ENCODE measurements around the gene OR10X1.

OR10X1 gene

GRCh38 chr1:158579733-158580132 lies at the start of gene OR10X1:
Gene OR10X1, minus strand, starts transcription at chr1:158579899. Its CDS starts 0 bp downstream, at chr1:158579899.
- H3K27ac ChIP-seq (ENCODE audit: low read depth, low read length), result no peak within 1 kb of the TSS
- H3K27me3 ChIP-seq (ENCODE audit: control insufficient read depth, insufficient read depth, low read length), result no peaks in the 10 kb centered on the region

GRCh38 chr1:158613764-158614163 lies 34.1 kb upstream of the OR10X1 start:
- no peak overlapping the region for H3K27ac ChIP-seq (ENCODE audit: low read depth, low read length)
- H3K9ac ChIP-seq (ENCODE audit: low read length), result no peak overlapping the region
- no peaks in the 10 kb centered on the region for H3K4me1 ChIP-seq (ENCODE audit: control insufficient read depth, insufficient read depth, low read length)
- no peaks in the 10 kb centered on the region for H3K36me3 ChIP-seq (ENCODE audit: control insufficient read depth, insufficient read depth, low read length)
- H3K27me3 ChIP-seq (ENCODE audit: control insufficient read depth, insufficient read depth, low read length), result no peaks in the 10 kb centered on the region
- no peak overlapping the region for H3K4me3 ChIP-seq (ENCODE audit: low read length)

More at GRCh38 chr1:158579733-158580132, at the start of gene OR10X1:
- Histone ChIP-seq H3K36me3 (ENCODE audit: control insufficient read depth, insufficient read depth, low read length) (no peaks in the 10 kb centered on the region), H3K9ac (ENCODE audit: low read length) (no peak within 1 kb of the TSS), H3K4me3 (ENCODE audit: low read length) (no peak within 1 kb of the TSS), H3K4me1 (ENCODE audit: control insufficient read depth, insufficient read depth, low read length) (no peaks in the 10 kb centered on the region)

GRCh38 chr1:158611916-158612315 lies 32.2 kb upstream of the OR10X1 start:
- no peak overlapping the region for H3K27ac ChIP-seq (ENCODE audit: low read depth, low read length)
- H3K4me3 ChIP-seq (ENCODE audit: low read length), result no peak overlapping the region
- no peaks in the 10 kb centered on the region for H3K36me3 ChIP-seq (ENCODE audit: control insufficient read depth, insufficient read depth, low read length)
- no peaks in the 10 kb centered on the region for H3K4me1 ChIP-seq (ENCODE audit: control insufficient read depth, insufficient read depth, low read length)
- no peak overlapping the region for H3K9ac ChIP-seq (ENCODE audit: low read length)
- no peaks in the 10 kb centered on the region for H3K27me3 ChIP-seq (ENCODE audit: control insufficient read depth, insufficient read depth, low read length)

GRCh38 chr1:158607296-158607695 lies 27.6 kb upstream of the OR10X1 start:
- Histone ChIP-seq H3K4me3 (ENCODE audit: low read length) (no peak overlapping the region), H3K27ac (ENCODE audit: low read depth, low read length) (no peak overlapping the region), H3K36me3 (ENCODE audit: control insufficient read depth, insufficient read depth, low read length) (no peaks in the 10 kb centered on the region), H3K4me1 (ENCODE audit: control insufficient read depth, insufficient read depth, low read length) (no peaks in the 10 kb centered on the region), H3K9ac (ENCODE audit: low read length) (no peak overlapping the region), H3K27me3 (ENCODE audit: control insufficient read depth, insufficient read depth, low read length) (no peaks in the 10 kb centered on the region)

GRCh38 chr1:158604968-158605367 lies 25.3 kb upstream of the OR10X1 start, which contains the start of gene OR10Z1:
Gene OR10Z1, plus strand, starts transcription at chr1:158605268. Its CDS starts 1,171 bp downstream, at chr1:158606439.
- no peaks in the 10 kb centered on the region for H3K4me1 ChIP-seq (ENCODE audit: control insufficient read depth, insufficient read depth, low read length)

GRCh38 chr1:158600735-158601134 lies 21.0 kb upstream of the OR10X1 start:
- no peak overlapping the region for H3K4me3 ChIP-seq (ENCODE audit: low read length)
- H3K9ac ChIP-seq (ENCODE audit: low read length), result no peak overlapping the region
- H3K27me3 ChIP-seq (ENCODE audit: control insufficient read depth, insufficient read depth, low read length), result no peaks in the 10 kb centered on the region
- no peak overlapping the region for H3K27ac ChIP-seq (ENCODE audit: low read depth, low read length)
- no peaks in the 10 kb centered on the region for H3K4me1 ChIP-seq (ENCODE audit: control insufficient read depth, insufficient read depth, low read length)
- H3K36me3 ChIP-seq (ENCODE audit: control insufficient read depth, insufficient read depth, low read length), result no peaks in the 10 kb centered on the region

More at GRCh38 chr1:158604968-158605367, 25.3 kb upstream of the OR10X1 start, which contains the start of gene OR10Z1:
- Histone ChIP-seq H3K4me3 (ENCODE audit: low read length) (no peak within 1 kb of the TSS), H3K36me3 (ENCODE audit: control insufficient read depth, insufficient read depth, low read length) (no peaks in the 10 kb centered on the region), H3K27ac (ENCODE audit: low read depth, low read length) (no peak within 1 kb of the TSS), H3K27me3 (ENCODE audit: control insufficient read depth, insufficient read depth, low read length) (no peaks in the 10 kb centered on the region), H3K9ac (ENCODE audit: low read length) (no peak within 1 kb of the TSS)

GRCh38 chr1:158586942-158587341 lies 7.2 kb upstream of the OR10X1 start:
- H3K27ac ChIP-seq (ENCODE audit: low read depth, low read length), result no peak overlapping the region
- no peak overlapping the region for H3K9ac ChIP-seq (ENCODE audit: low read length)
- H3K4me3 ChIP-seq (ENCODE audit: low read length), result no peak overlapping the region

GRCh38 chr1:158583962-158584361 lies 4.3 kb upstream of the OR10X1 start:
- Histone ChIP-seq H3K4me1 (ENCODE audit: control insufficient read depth, insufficient read depth, low read length) (no peaks in the 10 kb centered on the region), H3K36me3 (ENCODE audit: control insufficient read depth, insufficient read depth, low read length) (no peaks in the 10 kb centered on the region), H3K9ac (ENCODE audit: low read length) (no peak overlapping the region), H3K27ac (ENCODE audit: low read depth, low read length) (no peak overlapping the region), H3K27me3 (ENCODE audit: control insufficient read depth, insufficient read depth, low read length) (no peaks in the 10 kb centered on the region), H3K4me3 (ENCODE audit: low read length) (no peak overlapping the region)

More at GRCh38 chr1:158586942-158587341, 7.2 kb upstream of the OR10X1 start:
- Histone ChIP-seq H3K36me3 (ENCODE audit: control insufficient read depth, insufficient read depth, low read length) (no peaks in the 10 kb centered on the region), H3K4me1 (ENCODE audit: control insufficient read depth, insufficient read depth, low read length) (no peaks in the 10 kb centered on the region), H3K27me3 (ENCODE audit: control insufficient read depth, insufficient read depth, low read length) (no peaks in the 10 kb centered on the region)

- H3K36me3 ChIP-seq (ENCODE audit: control insufficient read depth, insufficient read depth, low read length), result no peaks in the 10 kb centered on the region
- H3K27me3 ChIP-seq (ENCODE audit: control insufficient read depth, insufficient read depth, low read length), result no peaks in the 10 kb centered on the region
- no peak overlapping the region for H3K9ac ChIP-seq (ENCODE audit: low read length)
- H3K27ac ChIP-seq (ENCODE audit: low read depth, low read length), result no peak overlapping the region
- no peak overlapping the region for H3K4me3 ChIP-seq (ENCODE audit: low read length)
- no peaks in the 10 kb centered on the region for H3K4me1 ChIP-seq (ENCODE audit: control insufficient read depth, insufficient read depth, low read length)
Observed at GRCh38 chr1:158577561-158577960, 2.1 kb downstream of the OR10X1 start.

GRCh38 chr1:158572226-158572625 lies 7.5 kb downstream of the OR10X1 start:
- Histone ChIP-seq H3K27me3 (ENCODE audit: control insufficient read depth, insufficient read depth, low read length) (no peaks in the 10 kb centered on the region), H3K27ac (ENCODE audit: low read depth, low read length) (no peak overlapping the region)

GRCh38 chr1:158570480-158570879 lies 9.2 kb downstream of the OR10X1 start, which contains the start of gene OR6P1:
Gene OR6P1, minus strand, starts transcription at chr1:158570580. Its CDS starts 6,976 bp downstream, at chr1:158563604.
- Histone ChIP-seq H3K9ac (ENCODE audit: low read length) (no peak within 1 kb of the TSS), H3K27ac (ENCODE audit: low read depth, low read length) (no peak within 1 kb of the TSS), H3K4me3 (ENCODE audit: low read length) (no peak within 1 kb of the TSS), H3K36me3 (ENCODE audit: control insufficient read depth, insufficient read depth, low read length) (no peaks in the 10 kb centered on the region), H3K4me1 (ENCODE audit: control insufficient read depth, insufficient read depth, low read length) (no peaks in the 10 kb centered on the region), H3K27me3 (ENCODE audit: control insufficient read depth, insufficient read depth, low read length) (no peaks in the 10 kb centered on the region)

More at GRCh38 chr1:158572226-158572625, 7.5 kb downstream of the OR10X1 start:
- H3K9ac ChIP-seq (ENCODE audit: low read length), result no peak overlapping the region
- H3K4me1 ChIP-seq (ENCODE audit: control insufficient read depth, insufficient read depth, low read length), result no peaks in the 10 kb centered on the region
- H3K4me3 ChIP-seq (ENCODE audit: low read length), result no peak overlapping the region
- H3K36me3 ChIP-seq (ENCODE audit: control insufficient read depth, insufficient read depth, low read length), result no peaks in the 10 kb centered on the region

- H3K27ac ChIP-seq (ENCODE audit: low read depth, low read length), result no peak overlapping the region
- H3K4me1 ChIP-seq (ENCODE audit: control insufficient read depth, insufficient read depth, low read length), result no peaks in the 10 kb centered on the region
- H3K27me3 ChIP-seq (ENCODE audit: control insufficient read depth, insufficient read depth, low read length), result no peaks in the 10 kb centered on the region
- no peak overlapping the region for H3K4me3 ChIP-seq (ENCODE audit: low read length)
- H3K36me3 ChIP-seq (ENCODE audit: control insufficient read depth, insufficient read depth, low read length), result no peaks in the 10 kb centered on the region
- no peak overlapping the region for H3K9ac ChIP-seq (ENCODE audit: low read length)
Observed at GRCh38 chr1:158564608-158565007, 15.1 kb downstream of the OR10X1 start.

- Histone ChIP-seq H3K4me1 (ENCODE audit: control insufficient read depth, insufficient read depth, low read length) (no peaks in the 10 kb centered on the region), H3K4me3 (ENCODE audit: low read length) (no peak overlapping the region), H3K9ac (ENCODE audit: low read length) (no peak overlapping the region), H3K27me3 (ENCODE audit: control insufficient read depth, insufficient read depth, low read length) (no peaks in the 10 kb centered on the region), H3K27ac (ENCODE audit: low read depth, low read length) (no peak overlapping the region), H3K36me3 (ENCODE audit: control insufficient read depth, insufficient read depth, low read length) (no peaks in the 10 kb centered on the region)
Observed at GRCh38 chr1:158563853-158564252, 15.8 kb downstream of the OR10X1 start.
